ENCODE data around the gene GPC5. TPM values are rescaled to one million over a fixed set of nuclear protein-coding genes. Genes with fewer than 3 reads are reported as not detected.
"Not testable (repeated sequence)": the region's sequence is repeated elsewhere in the genome, so short reads cannot be mapped to it uniquely, and the experiment has no call there.

GPC5 gene
- total and polyA plus RNA-seq, 11 donors = 0.14 to 2.9 (median 0.84) TPM; not detected in 1

DNA sequence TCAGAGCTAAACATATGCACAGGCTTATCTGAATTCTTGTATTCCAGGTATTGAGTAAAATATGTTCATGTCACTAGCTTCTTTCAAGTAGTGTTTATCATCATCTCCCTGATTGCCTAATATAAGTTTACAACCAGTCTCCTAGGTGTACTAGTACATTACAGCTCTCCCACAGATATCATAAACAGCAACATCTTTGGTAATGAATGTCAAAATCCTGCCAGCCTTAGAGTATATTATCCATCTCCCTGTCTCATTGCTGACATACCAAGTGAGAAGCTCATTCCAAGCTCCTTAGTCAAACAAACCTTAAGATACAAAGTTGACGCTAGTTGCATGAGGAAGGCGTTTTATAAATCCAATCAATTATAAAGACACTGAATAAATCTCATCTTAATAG is 1139.0 kb downstream of the GPC5 start:
- WGBS, 4 donors = 81 to 89% (median 81%) methylated on average over 2 of the region's 2 CpGs

DNA sequence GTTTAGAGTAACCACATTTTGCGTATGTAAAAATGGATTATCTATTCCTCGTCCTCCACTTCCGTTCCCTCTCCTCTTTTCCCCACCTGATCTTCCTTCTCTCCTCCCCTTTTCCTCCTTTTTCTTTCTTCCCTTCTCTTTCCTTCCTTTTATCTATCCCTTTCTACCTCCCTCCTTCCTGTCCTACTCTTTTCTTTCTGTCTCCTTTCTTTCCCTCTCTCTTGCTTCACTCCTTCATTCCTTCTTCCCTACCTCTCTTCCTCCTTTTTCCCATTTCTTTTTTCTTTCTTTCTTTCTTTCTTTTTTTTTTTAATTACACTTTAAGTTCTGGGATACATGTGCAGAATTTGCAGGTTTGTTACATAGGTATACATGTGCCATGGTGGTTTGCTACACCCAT is 1139.7 kb downstream of the GPC5 start:
- Histone ChIP-seq H3K36me3 (no peaks in the 10 kb centered on the region), H3K27me3 (no peaks in the 10 kb centered on the region), H3K4me1 (no peaks in the 10 kb centered on the region), H3K4me3 (no peak overlapping the region), H3K27ac (no peak overlapping the region), H3K9me3 (peaks cover 0 to 16% (median 0%) of the 10 kb centered on the region in 12 donors)
- no peak for TF ChIP-seq POLR2A (IDR thresholded peaks at IDR 0.05)
- TF ChIP-seq, protein P1, sequence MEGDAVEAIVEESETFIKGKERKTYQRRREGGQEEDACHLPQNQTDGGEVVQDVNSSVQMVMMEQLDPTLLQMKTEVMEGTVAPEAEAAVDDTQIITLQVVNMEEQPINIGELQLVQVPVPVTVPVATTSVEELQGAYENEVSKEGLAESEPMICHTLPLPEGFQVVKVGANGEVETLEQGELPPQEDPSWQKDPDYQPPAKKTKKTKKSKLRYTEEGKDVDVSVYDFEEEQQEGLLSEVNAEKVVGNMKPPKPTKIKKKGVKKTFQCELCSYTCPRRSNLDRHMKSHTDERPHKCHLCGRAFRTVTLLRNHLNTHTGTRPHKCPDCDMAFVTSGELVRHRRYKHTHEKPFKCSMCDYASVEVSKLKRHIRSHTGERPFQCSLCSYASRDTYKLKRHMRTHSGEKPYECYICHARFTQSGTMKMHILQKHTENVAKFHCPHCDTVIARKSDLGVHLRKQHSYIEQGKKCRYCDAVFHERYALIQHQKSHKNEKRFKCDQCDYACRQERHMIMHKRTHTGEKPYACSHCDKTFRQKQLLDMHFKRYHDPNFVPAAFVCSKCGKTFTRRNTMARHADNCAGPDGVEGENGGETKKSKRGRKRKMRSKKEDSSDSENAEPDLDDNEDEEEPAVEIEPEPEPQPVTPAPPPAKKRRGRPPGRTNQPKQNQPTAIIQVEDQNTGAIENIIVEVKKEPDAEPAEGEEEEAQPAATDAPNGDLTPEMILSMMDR (IDR thresholded peaks at IDR 0.05) = no peak
- ATAC-seq (no peak), DNase-seq (no peak)
- WGBS, 4 donors = 84 to 90% (median 87%) methylated on average over 3 of the region's 3 CpGs
- intact Hi-C loops (cut with DNase I) = no loop called here

More for the DNA sequence above, 1139.0 kb downstream of the GPC5 start:
- intact Hi-C loops (cut with DNase I) = no loop called here
- Histone ChIP-seq H3K9me3 (peaks cover 0 to 11% (median 0%) of the 10 kb centered on the region in 12 donors), H3K27me3 (no peaks in the 10 kb centered on the region), H3K4me1 (no peaks in the 10 kb centered on the region), H3K36me3 (no peaks in the 10 kb centered on the region), H3K27ac (no peak overlapping the region), H3K4me3 (no peak overlapping the region)
- ATAC-seq (no peak), DNase-seq (no peak)
- TF ChIP-seq, protein P1 (IDR thresholded peaks at IDR 0.05) = no peak
- no peak for TF ChIP-seq POLR2A (IDR thresholded peaks at IDR 0.05)

GRCh38 chr13:92539148-92539547 is 1140.7 kb downstream of the GPC5 start:
- intact Hi-C loops (cut with DNase I); H3K27ac ChIP-seq; ATAC-seq; H3K27me3 ChIP-seq; H3K4me3 ChIP-seq; DNase-seq; H3K4me1 ChIP-seq; H3K36me3 ChIP-seq: not testable (repeated sequence)
- H3K9me3 ChIP-seq = peaks cover 0 to 18% (median 0%) of the 10 kb centered on the region in 12 donors
- 89 to 97% (median 93%) methylated on average over 4 of the region's 4 CpGs for WGBS, 4 donors

DNA sequence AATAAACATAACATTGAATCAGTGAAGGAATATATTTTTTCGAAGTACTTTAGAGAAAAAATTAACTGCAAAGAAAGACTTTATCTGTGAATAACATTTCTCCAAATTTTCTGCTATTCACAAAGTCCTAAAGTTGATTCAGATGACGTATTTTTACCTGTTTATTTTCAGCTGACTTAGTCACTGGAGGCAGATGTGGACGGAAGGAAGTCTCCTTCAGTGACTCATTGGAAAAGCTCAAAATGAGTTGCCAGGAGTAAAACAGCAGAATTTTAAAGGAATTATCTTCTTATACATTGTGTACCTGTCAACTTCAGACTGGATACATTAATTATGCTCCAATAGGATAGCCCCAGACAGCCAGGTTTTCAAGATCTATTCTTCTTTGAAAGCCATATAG is 1148.8 kb downstream of the GPC5 start:
- DNase-seq (no peak), ATAC-seq (no peak)
- no peaks in the 10 kb centered on the region for H3K4me1 ChIP-seq
- H3K4me3 ChIP-seq = no peak overlapping the region
- WGBS, 4 donors = 71 to 80% (median 74%) methylated on average over 3 of the region's 3 CpGs
- no peak overlapping the region for H3K27ac ChIP-seq
- H3K9me3 ChIP-seq = peaks cover 0 to 14% (median 0%) of the 10 kb centered on the region in 12 donors
- TF ChIP-seq, protein P1 (IDR thresholded peaks at IDR 0.05) = no peak
- TF ChIP-seq POLR2A (IDR thresholded peaks at IDR 0.05) = no peak
- intact Hi-C loops (cut with DNase I) = no loop called here
- no peaks in the 10 kb centered on the region for H3K27me3 ChIP-seq
- no peaks in the 10 kb centered on the region for H3K36me3 ChIP-seq

DNA sequence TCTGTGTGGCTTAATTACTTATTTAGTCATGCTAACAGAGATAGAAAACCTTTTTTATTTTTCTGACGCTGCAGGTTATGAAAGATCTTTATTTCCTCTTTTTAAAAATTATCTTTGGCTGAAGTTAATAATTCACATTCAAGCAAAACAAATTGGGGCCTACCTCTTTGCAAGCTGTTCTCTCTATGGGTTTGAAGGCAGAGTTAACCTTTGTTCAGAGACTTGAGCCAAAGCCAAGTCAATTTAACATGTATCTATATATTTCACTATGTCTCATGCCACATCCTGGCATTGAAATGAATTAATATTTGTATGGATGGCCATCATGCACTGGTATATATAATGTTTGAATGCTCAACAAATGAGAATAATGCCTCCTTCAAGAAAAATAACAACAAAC is 1150.9 kb downstream of the GPC5 start:
- WGBS, 4 donors = 70 to 78% (median 75%) methylated on average over 1 of the region's 1 CpG
- intact Hi-C loops (cut with DNase I) = no loop called here
- H3K4me3 ChIP-seq = no peak overlapping the region
- H3K27me3 ChIP-seq = no peaks in the 10 kb centered on the region
- ATAC-seq = no peak
- no peaks in the 10 kb centered on the region for H3K4me1 ChIP-seq
- no peak for DNase-seq
- peaks cover 0 to 9% (median 0%) of the 10 kb centered on the region in 12 donors for H3K9me3 ChIP-seq
- TF ChIP-seq, protein P1 (IDR thresholded peaks at IDR 0.05) = no peak
- H3K27ac ChIP-seq = no peak overlapping the region
- H3K36me3 ChIP-seq = no peaks in the 10 kb centered on the region
